Neural cell (in vitro differentiated cells): Measurements from ENCODE around the gene TSPO.

Source experiments
- CTCF ChIP-seq: fragments of 450-650 bp; IDR thresholded peaks from 2 replicates; pipeline ENCODE4 v1.5.1; 2014; ENCODE audit warnings: antibody characterized with exemption, mild to moderate bottlenecking, moderate library complexity; ENCODE audit not compliant: poor library complexity, severe bottlenecking
- EZH2 ChIP-seq: fragments of 200-600, 300-800 bp; shearing (Covaris generic), sonication (generic); IDR thresholded peaks from 2 replicates; pipeline ENCODE4 v1.6.1; 2014; ENCODE audit warnings: antibody characterized with exemption, low read length, borderline replicate concordance, mild to moderate bottlenecking; ENCODE audit not compliant: insufficient read depth, poor library complexity, severe bottlenecking
- POLR2AphosphoS5 ChIP-seq: IDR thresholded peaks from 2 replicates; pipeline ENCODE4 v1.6.1; 2012

- TF ChIP-seq EZH2 (no peak), POLR2AphosphoS5 (no peak), CTCF (no peak)
These were observed 5.1 kb downstream of the TSPO start for GRCh38 chr22:43156413-43156812.
